ENCODE data around the gene NUP214.
"Not testable (repeated sequence)": the region's sequence is repeated elsewhere in the genome, so short reads cannot be mapped to it uniquely, and the experiment has no call there.

The NUP214 gene

GRCh38 chr9:131193051-131193450 lies 67.7 kb downstream of the NUP214 start:
- DNase-seq (ENCODE audit: low spot score), result no peak

GRCh38 chr9:131194762-131195161 lies 69.4 kb downstream of the NUP214 start:
- DNase-seq (ENCODE audit: low spot score), result no peak

GRCh38 chr9:131197160-131197911 lies 72.0 kb downstream of the NUP214 start:
- no peak for DNase-seq (ENCODE audit: low spot score)

- DNase-seq (ENCODE audit: low spot score), result no peak
Observed at GRCh38 chr9:131198041-131198715, 72.8 kb downstream of the NUP214 start.

GRCh38 chr9:131201856-131202255 lies 76.5 kb downstream of the NUP214 start:
- no peak for DNase-seq (ENCODE audit: low spot score)

GRCh38 chr9:131203431-131204218 lies 78.2 kb downstream of the NUP214 start:
- DNase-seq (ENCODE audit: low spot score), result no peak

GRCh38 chr9:131204285-131204684 lies 78.9 kb downstream of the NUP214 start:
- no peak for DNase-seq (ENCODE audit: low spot score)

GRCh38 chr9:131206495-131206894 lies 81.1 kb downstream of the NUP214 start:
- DNase-seq (ENCODE audit: low spot score), result no peak

- DNase-seq (ENCODE audit: low spot score), result not testable (repeated sequence)
Observed at GRCh38 chr9:131211920-131212319, 86.5 kb downstream of the NUP214 start.

- DNase-seq (ENCODE audit: low spot score), result peak; percentile 72
Observed at GRCh38 chr9:131214286-131214856, 89.0 kb downstream of the NUP214 start.

GRCh38 chr9:131214876-131215275 lies 89.5 kb downstream of the NUP214 start:
- DNase-seq (ENCODE audit: low spot score), result no peak

- no peak for DNase-seq (ENCODE audit: low spot score)
Observed at GRCh38 chr9:131216806-131217205, 91.4 kb downstream of the NUP214 start.

GRCh38 chr9:131217331-131218031 lies 92.1 kb downstream of the NUP214 start:
- DNase-seq (ENCODE audit: low spot score), result no peak

- no peak for DNase-seq (ENCODE audit: low spot score)
Observed at GRCh38 chr9:131218370-131218769, 93.0 kb downstream of the NUP214 start.

GRCh38 chr9:131220485-131220884 lies 95.1 kb downstream of the NUP214 start:
- no peak for DNase-seq (ENCODE audit: low spot score)

- no peak for DNase-seq (ENCODE audit: low spot score)
Observed at GRCh38 chr9:131222460-131222859, 97.1 kb downstream of the NUP214 start.

GRCh38 chr9:131226226-131226625 lies 100.8 kb downstream of the NUP214 start:
- DNase-seq (ENCODE audit: low spot score), result no peak

GRCh38 chr9:131227112-131227958 lies 101.9 kb downstream of the NUP214 start:
- DNase-seq (ENCODE audit: low spot score), result no peak

GRCh38 chr9:131227959-131228460 lies 102.6 kb downstream of the NUP214 start:
- no peak for DNase-seq (ENCODE audit: low spot score)

- DNase-seq (ENCODE audit: low spot score), result no peak
Observed at GRCh38 chr9:131228988-131229387, 103.6 kb downstream of the NUP214 start.

- DNase-seq (ENCODE audit: low spot score), result no peak
Observed at GRCh38 chr9:131233556-131233955, 108.2 kb downstream of the NUP214 start.
